Endothelial cell (in vitro differentiated cells): ENCODE results near the gene ITFG2. TPM values are rescaled to one million over a fixed set of nuclear protein-coding genes. Genes with fewer than 3 reads are reported as not detected.
A peak's percentile ranks its signal among the peaks of the same experiment; 100 is the strongest.

Source experiments
- DNase-seq: peaks from one replicate; pipeline ENCODE4 v3.0.0; 2021; ENCODE audit warnings: low spot score
- H3K27ac Mint-ChIP-seq: one replicate; pipeline ENCODE4 v1.8.0; 2021; ENCODE audit warnings: mixed read lengths, inconsistent platforms; ENCODE audit not compliant: unreplicated experiment
- H3K27me3 Mint-ChIP-seq: one replicate; pipeline ENCODE4 v1.8.0; 2021; ENCODE audit warnings: mild to moderate bottlenecking, moderate library complexity, mixed read lengths, inconsistent platforms; ENCODE audit not compliant: unreplicated experiment
- H3K36me3 Mint-ChIP-seq: one replicate; pipeline ENCODE4 v1.8.0; 2021; ENCODE audit warnings: mild to moderate bottlenecking, low read depth, mixed read lengths, inconsistent platforms; ENCODE audit not compliant: unreplicated experiment
- H3K4me1 Mint-ChIP-seq: one replicate; pipeline ENCODE4 v1.8.0; 2021; ENCODE audit warnings: mild to moderate bottlenecking, mixed read lengths, inconsistent platforms; ENCODE audit not compliant: unreplicated experiment
- H3K4me3 Mint-ChIP-seq: one replicate; pipeline ENCODE4 v1.8.0; 2021; ENCODE audit warnings: mild to moderate bottlenecking, mixed read lengths, inconsistent platforms; ENCODE audit not compliant: unreplicated experiment
- H3K9me3 Mint-ChIP-seq: one replicate; pipeline ENCODE4 v1.8.0; 2021; ENCODE audit warnings: mixed read lengths, inconsistent platforms; ENCODE audit not compliant: unreplicated experiment
- total RNA-seq: library from RNA; stranded (reverse); fragmentation: NEBNext Ultra II Directional; extraction: Animal tissue kit (Norgen Biotek cat#: 25700); gene quantifications from one replicate; pipeline ENCODE4 v1.2.1, GENCODE V29; 2021; ENCODE audit not compliant: unreplicated experiment
- TF ChIP-seq, protein P1 (sequence below): fragments of 200-600 bp; sonication (generic); IDR thresholded peaks from one replicate; pipeline ENCODE4 v1.5.0; 2021; ENCODE audit warnings: antibody characterized with exemption; ENCODE audit not compliant: unreplicated experiment

The ITFG2 gene
- total RNA-seq, 1 donor from 2014 or later, result 16.3 TPM

DNA sequence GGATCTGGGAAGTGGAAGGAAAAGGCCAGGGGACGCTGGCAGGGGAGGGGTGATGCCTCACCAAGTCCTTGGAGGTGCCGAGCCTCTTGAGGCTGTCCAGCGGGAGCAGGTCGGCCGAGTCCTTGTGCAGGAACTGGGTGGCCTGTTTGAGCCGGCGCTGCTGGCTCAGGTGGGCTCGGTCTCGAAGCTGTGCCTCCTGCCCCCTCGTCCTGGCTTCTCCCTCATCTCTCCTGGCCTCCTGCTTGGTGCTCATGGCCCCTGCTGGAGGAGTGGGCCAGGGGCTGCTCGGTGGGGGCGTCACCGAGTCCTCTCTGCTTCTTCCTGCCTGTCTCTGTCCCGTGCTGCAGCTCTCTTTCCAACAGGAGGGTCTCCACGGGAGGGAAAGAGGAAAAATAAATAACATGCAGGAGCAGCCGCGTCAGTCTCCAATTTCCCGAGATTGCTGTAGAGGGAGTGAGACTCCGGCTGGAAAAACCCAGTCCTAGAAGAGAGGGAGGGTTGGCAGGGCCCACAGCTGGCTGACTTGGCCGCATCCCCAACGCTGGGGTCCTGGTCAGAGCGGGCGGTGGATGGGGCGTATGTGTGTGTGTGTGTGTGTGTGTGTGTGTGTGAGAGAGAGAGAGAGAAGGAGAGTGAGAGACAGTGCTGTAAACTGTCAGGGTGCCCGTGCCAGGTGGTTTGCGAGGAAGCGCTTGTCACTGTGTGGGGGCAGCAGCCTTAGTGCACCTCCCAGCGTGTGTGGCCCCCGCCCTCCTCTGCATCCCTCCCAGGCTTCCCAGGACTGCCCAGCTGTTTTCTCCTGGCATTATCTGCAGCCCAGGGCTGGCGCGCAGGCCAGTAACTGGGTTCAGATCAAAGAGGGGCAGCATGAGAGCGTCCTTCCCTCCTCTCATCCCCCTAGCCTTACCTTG is 22.4 kb downstream of the ITFG2 start, which contains the start of gene NRIP2:
Gene NRIP2, minus strand, starts transcription at position 455 of the 911 bp plus-strand sequence. Its CDS starts 52 bp downstream, at position 403.
- H3K27ac Mint-ChIP-seq, result no peak within 1 kb of the TSS
- no peak within 1 kb of the TSS for H3K4me3 Mint-ChIP-seq
- TF ChIP-seq, protein P1, sequence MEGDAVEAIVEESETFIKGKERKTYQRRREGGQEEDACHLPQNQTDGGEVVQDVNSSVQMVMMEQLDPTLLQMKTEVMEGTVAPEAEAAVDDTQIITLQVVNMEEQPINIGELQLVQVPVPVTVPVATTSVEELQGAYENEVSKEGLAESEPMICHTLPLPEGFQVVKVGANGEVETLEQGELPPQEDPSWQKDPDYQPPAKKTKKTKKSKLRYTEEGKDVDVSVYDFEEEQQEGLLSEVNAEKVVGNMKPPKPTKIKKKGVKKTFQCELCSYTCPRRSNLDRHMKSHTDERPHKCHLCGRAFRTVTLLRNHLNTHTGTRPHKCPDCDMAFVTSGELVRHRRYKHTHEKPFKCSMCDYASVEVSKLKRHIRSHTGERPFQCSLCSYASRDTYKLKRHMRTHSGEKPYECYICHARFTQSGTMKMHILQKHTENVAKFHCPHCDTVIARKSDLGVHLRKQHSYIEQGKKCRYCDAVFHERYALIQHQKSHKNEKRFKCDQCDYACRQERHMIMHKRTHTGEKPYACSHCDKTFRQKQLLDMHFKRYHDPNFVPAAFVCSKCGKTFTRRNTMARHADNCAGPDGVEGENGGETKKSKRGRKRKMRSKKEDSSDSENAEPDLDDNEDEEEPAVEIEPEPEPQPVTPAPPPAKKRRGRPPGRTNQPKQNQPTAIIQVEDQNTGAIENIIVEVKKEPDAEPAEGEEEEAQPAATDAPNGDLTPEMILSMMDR, result no peak
- H3K4me1 Mint-ChIP-seq, result peaks cover 13% of the 10 kb centered on the region
- H3K36me3 Mint-ChIP-seq, result peaks cover 8% of the 10 kb centered on the region
- no peaks in the 10 kb centered on the region for H3K9me3 Mint-ChIP-seq
- H3K27me3 Mint-ChIP-seq, result peaks cover 5% of the 10 kb centered on the region
- DNase-seq, result no peak

DNA sequence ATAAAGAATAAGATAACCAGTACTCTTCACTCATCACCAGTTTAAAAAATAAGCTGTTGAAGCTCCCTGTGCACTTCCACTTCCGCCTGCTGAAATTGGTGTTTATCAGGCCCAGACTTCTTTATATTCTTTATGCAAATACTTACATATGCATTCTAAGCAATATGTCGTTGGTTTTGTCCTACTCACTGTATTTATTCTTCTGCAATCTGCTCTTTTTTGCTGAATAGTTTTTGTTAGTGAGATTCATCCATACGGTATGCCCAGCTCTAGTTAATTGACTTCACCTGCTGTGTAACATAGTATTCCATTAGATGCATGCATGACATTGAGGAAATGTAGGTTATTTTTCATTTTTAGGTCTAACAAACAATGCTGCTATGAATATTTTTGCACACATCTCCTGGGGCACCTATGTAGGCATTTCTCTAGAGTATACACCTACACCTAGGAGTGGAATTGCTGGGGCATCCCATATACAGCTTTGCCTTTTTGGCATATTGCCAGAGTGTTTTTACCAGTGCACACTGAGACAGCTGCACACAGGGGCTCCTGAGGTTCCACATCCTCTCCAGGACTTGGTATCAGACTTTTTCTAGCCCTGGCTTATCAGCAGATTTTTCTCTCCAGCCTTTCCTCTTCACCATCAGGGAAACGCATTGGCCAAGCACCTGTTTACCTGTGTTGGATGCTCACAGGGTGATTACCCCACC is 23.4 kb downstream of the ITFG2 start:
- DNase-seq, result no peak
- H3K36me3 Mint-ChIP-seq, result peaks cover 4% of the 10 kb centered on the region
- H3K9me3 Mint-ChIP-seq, result no peaks in the 10 kb centered on the region

DNA sequence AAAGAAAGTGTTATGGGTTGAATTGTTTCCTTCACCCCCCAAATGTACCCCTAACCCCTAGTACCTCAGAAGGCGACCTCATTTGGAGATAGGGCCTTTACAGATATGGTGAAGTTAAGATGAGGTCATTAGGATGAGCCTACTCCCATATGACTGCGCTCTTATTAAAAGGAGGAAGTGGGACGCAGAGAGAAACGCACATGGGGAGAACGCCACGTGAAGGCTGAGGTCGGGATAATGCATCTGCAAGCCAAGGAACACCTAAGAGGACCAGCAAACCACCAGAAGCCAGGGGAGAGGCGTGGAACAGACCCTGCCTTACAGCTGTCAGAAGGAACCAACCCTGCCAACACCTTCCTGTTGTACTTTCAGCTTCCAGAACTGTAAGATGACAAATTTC is 24.1 kb downstream of the ITFG2 start:
- peak overlapping the region; percentile 23 for H3K4me3 Mint-ChIP-seq
- DNase-seq, result no peak
- TF ChIP-seq, protein P1, result no peak
- H3K36me3 Mint-ChIP-seq, result peaks cover 4% of the 10 kb centered on the region
- no peak overlapping the region for H3K27ac Mint-ChIP-seq
- no peaks in the 10 kb centered on the region for H3K9me3 Mint-ChIP-seq
- peaks cover 5% of the 10 kb centered on the region for H3K27me3 Mint-ChIP-seq
- peaks cover 13% of the 10 kb centered on the region for H3K4me1 Mint-ChIP-seq

More for the DNA sequence above, 23.4 kb downstream of the ITFG2 start:
- H3K27ac Mint-ChIP-seq, result no peak overlapping the region
- H3K4me1 Mint-ChIP-seq, result peaks cover 13% of the 10 kb centered on the region
- peaks cover 5% of the 10 kb centered on the region for H3K27me3 Mint-ChIP-seq
- TF ChIP-seq, protein P1, result no peak
- no peak overlapping the region for H3K4me3 Mint-ChIP-seq

DNA sequence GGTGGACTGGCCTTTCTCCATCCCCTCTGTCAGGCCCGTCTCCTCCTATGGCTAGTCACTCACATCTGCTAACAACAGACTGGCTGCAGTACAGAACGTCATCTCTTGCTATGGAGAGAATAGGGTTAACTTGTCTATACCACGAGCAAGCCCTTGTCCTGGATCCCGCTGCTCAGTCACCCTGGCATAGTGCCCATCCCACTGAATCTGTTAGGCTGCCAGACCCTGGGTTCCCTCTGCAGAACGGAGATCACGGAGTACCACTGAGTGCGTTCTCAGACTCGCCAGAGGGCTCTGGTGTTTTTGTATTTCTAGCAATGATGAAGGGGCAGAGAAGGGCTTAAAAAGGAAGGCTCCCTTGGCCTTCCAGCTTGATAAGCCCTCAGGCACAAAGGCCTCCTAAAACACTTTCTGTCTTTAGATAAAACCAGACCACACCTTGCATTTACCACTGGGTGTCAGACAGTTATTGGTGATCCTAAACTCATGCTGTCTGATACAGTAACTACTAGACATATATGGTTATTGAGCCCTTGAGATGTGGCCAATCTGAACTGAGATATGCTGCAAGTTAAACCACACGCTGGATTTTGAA is 28.7 kb downstream of the ITFG2 start:
- Mint-ChIP-seq H3K27ac (no peak overlapping the region), H3K4me3 (no peak overlapping the region), H3K4me1 (peaks cover 10% of the 10 kb centered on the region), H3K9me3 (no peaks in the 10 kb centered on the region), H3K27me3 (no peaks in the 10 kb centered on the region), H3K36me3 (no peaks in the 10 kb centered on the region)
- TF ChIP-seq, protein P1, result no peak
- DNase-seq, result no peak
